Activated CD8-positive, alpha-beta T cell treated with anti-CD3 and anti-CD28 coated beads for 36 hours (primary cell): Measurements from ENCODE around the gene YBX2. TPM values are rescaled to one million over a fixed set of nuclear protein-coding genes. Genes with fewer than 3 reads are reported as not detected.
"Not testable (repeated sequence)": the region's sequence is repeated elsewhere in the genome, so short reads cannot be mapped to it uniquely, and the experiment has no call there.

ENCODE experiments used
- ATAC-seq: fragments of 200-7000 bp; cut with Tn5 transposase; one replicate; pipeline ENCODE4 v1.10.0; 2021; ENCODE audit warnings: mild to moderate bottlenecking, moderate library complexity
- CTCF ChIA-PET: fragments of 350-600 bp; sonication (Branson Sonifier 250); formaldehyde crosslinking; loops from one replicate; lab custom pipeline; 2021; ENCODE audit warnings: antibody characterized with exemption; lab: Charles Lee
- POLR2A ChIA-PET: fragments of 350-600 bp; sonication (Branson Sonifier 250); formaldehyde crosslinking; loops from one replicate; lab custom pipeline; 2021; ENCODE audit warnings: antibody characterized with exemption; lab: Charles Lee
- DNase-seq: peaks from one replicate; pipeline ENCODE4 v3.0.0-alpha.2; 2020
- H3K27ac Mint-ChIP-seq: one replicate; pipeline ENCODE4 v1.8.0; 2021; ENCODE audit warnings: mild to moderate bottlenecking, mixed read lengths
- H3K27me3 Mint-ChIP-seq: one replicate; pipeline ENCODE4 v1.8.0; 2021; ENCODE audit warnings: mixed read lengths
- H3K36me3 Mint-ChIP-seq: one replicate; pipeline ENCODE4 v1.8.0; 2021; ENCODE audit warnings: low read depth, mixed read lengths
- H3K4me1 Mint-ChIP-seq: one replicate; pipeline ENCODE4 v1.8.0; 2021; ENCODE audit warnings: low read depth, mixed read lengths
- H3K4me3 Mint-ChIP-seq: one replicate; pipeline ENCODE4 v1.8.0; 2021; ENCODE audit warnings: mild to moderate bottlenecking, moderate library complexity, mixed read lengths
- H3K9me3 Mint-ChIP-seq: one replicate; pipeline ENCODE4 v1.8.0; 2021; ENCODE audit warnings: mixed read lengths
- intact Hi-C: fragments of 100-400 bp; cut with micrococcal nuclease; formaldehyde crosslinking; loops from one replicate; pipeline ENCODE4 v1.10.0; 2022
- total RNA-seq, 2 experiments: library from RNA; stranded (reverse); gene quantifications; one replicate each; pipeline ENCODE4 v1.2.3, GENCODE V29; 2021
- TF ChIP-seq, protein P1 (sequence below): fragments of 200-600 bp; IDR thresholded peaks from one replicate; pipeline ENCODE4 v1.8.0; 2022; ENCODE audit warnings: antibody characterized with exemption, mild to moderate bottlenecking

The YBX2 gene
- total RNA-seq, result under 1 TPM; 0.56 to 0.83 TPM

GRCh38 chr17:7294614-7295153 is at the start of gene YBX2:
YBX2 (minus strand) TSS chr17:7294639; CDS start chr17:7294500, 139 bp downstream.
- Mint-ChIP-seq H3K4me1 (peaks cover 14% of the 10 kb centered on the region), H3K36me3 (no peaks in the 10 kb centered on the region), H3K27me3 (peaks cover 23% of the 10 kb centered on the region), H3K9me3 (no peaks in the 10 kb centered on the region), H3K27ac (no peak within 1 kb of the TSS), H3K4me3 (peak within 1 kb of the TSS; percentile 66)
- peak; percentile 90 for ATAC-seq
- TF ChIP-seq, protein P1, sequence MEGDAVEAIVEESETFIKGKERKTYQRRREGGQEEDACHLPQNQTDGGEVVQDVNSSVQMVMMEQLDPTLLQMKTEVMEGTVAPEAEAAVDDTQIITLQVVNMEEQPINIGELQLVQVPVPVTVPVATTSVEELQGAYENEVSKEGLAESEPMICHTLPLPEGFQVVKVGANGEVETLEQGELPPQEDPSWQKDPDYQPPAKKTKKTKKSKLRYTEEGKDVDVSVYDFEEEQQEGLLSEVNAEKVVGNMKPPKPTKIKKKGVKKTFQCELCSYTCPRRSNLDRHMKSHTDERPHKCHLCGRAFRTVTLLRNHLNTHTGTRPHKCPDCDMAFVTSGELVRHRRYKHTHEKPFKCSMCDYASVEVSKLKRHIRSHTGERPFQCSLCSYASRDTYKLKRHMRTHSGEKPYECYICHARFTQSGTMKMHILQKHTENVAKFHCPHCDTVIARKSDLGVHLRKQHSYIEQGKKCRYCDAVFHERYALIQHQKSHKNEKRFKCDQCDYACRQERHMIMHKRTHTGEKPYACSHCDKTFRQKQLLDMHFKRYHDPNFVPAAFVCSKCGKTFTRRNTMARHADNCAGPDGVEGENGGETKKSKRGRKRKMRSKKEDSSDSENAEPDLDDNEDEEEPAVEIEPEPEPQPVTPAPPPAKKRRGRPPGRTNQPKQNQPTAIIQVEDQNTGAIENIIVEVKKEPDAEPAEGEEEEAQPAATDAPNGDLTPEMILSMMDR, result no peak
- POLR2A ChIA-PET, result no interaction called here
- intact Hi-C loops, result loop anchor here (2.0 kb wide), 1 partner anchor 14 kb away; the partner anchor contains the start of gene SLC2A4
- CTCF ChIA-PET, result no interaction called here
- DNase-seq, result peak; percentile 82

DNA sequence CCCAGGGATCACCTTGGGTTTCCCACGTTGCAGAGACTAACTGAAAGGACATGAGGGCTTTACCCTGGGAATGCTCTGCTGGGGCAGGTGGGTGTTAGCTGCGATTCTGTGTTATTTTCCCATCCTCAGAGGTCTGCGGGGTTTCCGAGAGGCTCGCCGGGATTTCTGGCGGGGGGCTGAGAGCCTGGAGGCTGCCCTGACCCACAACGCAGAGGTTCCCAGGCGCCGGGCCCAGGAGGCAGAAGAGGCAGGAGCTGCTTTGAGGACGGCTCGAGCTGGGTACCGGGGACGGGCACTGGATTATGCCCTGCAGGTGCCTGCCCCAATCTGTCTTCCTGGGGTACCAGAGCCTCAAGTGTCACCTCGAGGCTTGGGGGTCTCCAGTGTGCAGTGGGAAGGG is 48.8 kb upstream of the YBX2 start:
- TF ChIP-seq, protein P1, result no peak
- POLR2A ChIA-PET, result interaction anchor here (0.8 to 1.8 kb wide), 5 partner anchors 8 to 240 kb away, joined by 3 to 10 read pairs (median 3); no protein-coding TSS in a partner anchor
- Mint-ChIP-seq H3K9me3 (no peaks in the 10 kb centered on the region), H3K4me3 (no peak overlapping the region), H3K36me3 (peaks cover 44% of the 10 kb centered on the region), H3K4me1 (peaks cover 17% of the 10 kb centered on the region), H3K27me3 (no peaks in the 10 kb centered on the region), H3K27ac (peak overlapping the region; percentile 72)
- DNase-seq (no peak), ATAC-seq (no peak)
- CTCF ChIA-PET, result interaction anchor here (1.0 to 6.3 kb wide), 3 partner anchors 13 to 218 kb away, joined by 3 to 50 read pairs (median 20); partner anchors contain the start of gene TMEM95
- intact Hi-C loops, result no loop called here

DNA sequence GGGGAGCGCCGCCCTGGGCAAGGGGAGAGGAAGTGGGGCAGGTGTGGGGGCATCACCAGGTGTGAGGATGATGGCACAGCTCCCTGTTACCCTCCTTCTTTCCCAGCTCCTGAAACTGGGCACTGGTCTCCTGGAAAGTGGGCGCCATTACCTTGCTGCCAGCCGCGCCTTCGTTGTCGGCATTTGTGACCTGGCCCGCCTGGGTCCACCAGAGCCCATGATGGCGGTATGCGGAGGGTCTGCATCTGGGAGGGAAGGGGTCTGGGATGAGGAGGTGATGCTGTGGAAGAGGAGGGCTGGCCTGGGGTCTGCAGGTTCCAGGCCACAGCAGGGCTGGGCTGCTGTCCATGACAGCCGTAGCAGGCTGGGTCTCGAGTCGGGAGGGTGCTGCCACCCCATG is 47.4 kb upstream of the YBX2 start:
- POLR2A ChIA-PET, result interaction anchor here (1.0 to 2.1 kb wide), 5 partner anchors 9 to 34 kb away, joined by 3 to 10 read pairs (median 6); partner anchors contain the start of gene NEURL4
- TF ChIP-seq, protein P1, result no peak
- H3K36me3 Mint-ChIP-seq, result peaks cover 49% of the 10 kb centered on the region

DNA sequence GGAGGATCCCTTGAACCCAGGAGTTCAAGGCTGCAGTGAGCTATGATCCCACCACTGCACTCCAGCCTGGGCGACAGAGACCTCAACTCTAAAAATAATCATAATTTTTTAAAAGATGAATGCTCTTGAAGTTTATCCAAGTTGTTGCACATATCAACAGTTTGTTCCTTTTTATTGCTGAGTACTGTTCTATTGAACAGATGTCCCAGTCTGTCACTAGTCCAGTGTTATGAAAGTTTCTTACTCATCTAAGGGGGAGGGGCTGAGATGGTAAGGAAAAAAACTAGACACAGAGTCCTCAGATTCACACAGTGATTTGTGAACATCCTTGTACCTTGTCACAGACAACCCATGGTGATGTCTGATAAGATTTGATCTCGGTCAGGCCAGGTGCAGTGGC is 45.7 kb upstream of the YBX2 start:
- H3K27me3 Mint-ChIP-seq, result no peaks in the 10 kb centered on the region
- H3K4me1 Mint-ChIP-seq, result peaks cover 30% of the 10 kb centered on the region
- intact Hi-C loops, result no loop called here
- DNase-seq (no peak), ATAC-seq (no peak)
- H3K9me3 Mint-ChIP-seq, result no peaks in the 10 kb centered on the region
- TF ChIP-seq, protein P1, result no peak
- H3K27ac Mint-ChIP-seq, result no peak overlapping the region
- peaks cover 43% of the 10 kb centered on the region for H3K36me3 Mint-ChIP-seq
- CTCF ChIA-PET, result interaction anchor here (3.2 kb wide), 1 partner anchor 9 kb away, joined by 8 read pairs; no protein-coding TSS in a partner anchor
- H3K4me3 Mint-ChIP-seq, result no peak overlapping the region
- POLR2A ChIA-PET, result interaction anchor here (7.8 kb wide), 1 partner anchor 8 kb away, joined by 76 read pairs; the partner anchor contains the start of gene KCTD11

More for the DNA sequence above, 47.4 kb upstream of the YBX2 start:
- intact Hi-C loops, result no loop called here
- Mint-ChIP-seq H3K4me1 (peaks cover 21% of the 10 kb centered on the region), H3K27me3 (no peaks in the 10 kb centered on the region), H3K4me3 (no peak overlapping the region), H3K27ac (no peak overlapping the region), H3K9me3 (no peaks in the 10 kb centered on the region)
- CTCF ChIA-PET, result interaction anchor here (1.0 to 6.3 kb wide), 3 partner anchors 12 to 219 kb away, joined by 3 to 50 read pairs (median 4); partner anchors contain the start of gene NEURL4
- DNase-seq, result no peak
- no peak for ATAC-seq

DNA sequence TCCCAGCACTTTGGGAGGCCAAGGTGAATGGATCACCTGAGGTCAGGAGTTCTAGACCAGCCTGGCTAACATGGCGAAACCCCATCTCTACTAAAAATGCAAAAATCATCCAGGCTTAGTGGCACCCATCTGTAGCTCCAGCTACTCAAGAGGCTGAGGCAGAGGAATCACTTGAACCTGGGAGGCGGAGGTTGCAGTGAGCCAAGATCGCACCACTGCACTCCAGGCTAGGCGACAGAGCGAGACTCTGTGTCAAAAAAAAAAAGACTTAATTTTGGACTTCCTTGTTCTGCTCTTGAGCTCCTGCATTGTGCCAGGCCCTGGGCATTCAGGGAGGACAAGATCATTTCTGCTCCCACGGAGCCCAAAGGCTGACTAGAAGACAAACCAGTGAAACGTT is 43.2 kb upstream of the YBX2 start:
- ATAC-seq, DNase-seq, H3K27me3 Mint-ChIP-seq, H3K9me3 Mint-ChIP-seq, intact Hi-C loops: not testable (repeated sequence)
- Mint-ChIP-seq H3K36me3 (peaks cover 31% of the 10 kb centered on the region), H3K4me1 (peaks cover 40% of the 10 kb centered on the region), H3K4me3 (peak overlapping the region; percentile 89), H3K27ac (peak overlapping the region; percentile 93)
- ChIA-PET POLR2A (interaction anchor here (0.6 to 7.8 kb wide), 8 partner anchors 11 to 119 kb away, joined by 3 to 87 read pairs (median 3); partner anchors contain the start of genes DVL2, GPS2 and KCTD11), CTCF (interaction anchor here (1.0 to 6.3 kb wide), 10 partner anchors 9 to 350 kb away, joined by 3 to 60 read pairs (median 6); partner anchors contain the start of genes GPS2, SLC2A4 and TP53)
